GM12873 (cell line): ENCODE measurements around the gene ZNF511.

Experiments used
- CTCF ChIP-seq: IDR thresholded peaks from 2 replicates; pipeline ENCODE4 v1.5.1; 2012; ENCODE audit warnings: low read depth, mild to moderate bottlenecking, moderate library complexity, low read length, control low read depth; ENCODE audit not compliant: insufficient read depth; ENCODE audit errors: missing control alignments

ZNF511 gene

GRCh38 chr10:133281084-133281483, 27.6 kb upstream of the ZNF511 start:
- no peak for TF ChIP-seq CTCF

- no peak for TF ChIP-seq CTCF
Observed at GRCh38 chr10:133281628-133282372, 26.9 kb upstream of the ZNF511 start.

GRCh38 chr10:133282846-133283390, 25.8 kb upstream of the ZNF511 start:
- no peak for TF ChIP-seq CTCF

- no peak for TF ChIP-seq CTCF
Observed at GRCh38 chr10:133283931-133284330, 24.8 kb upstream of the ZNF511 start.

- TF ChIP-seq CTCF: no peak
Observed at GRCh38 chr10:133285217-133285616, 23.5 kb upstream of the ZNF511 start.

GRCh38 chr10:133286366-133286765, 22.3 kb upstream of the ZNF511 start:
- no peak for TF ChIP-seq CTCF

GRCh38 chr10:133287832-133288500, 20.7 kb upstream of the ZNF511 start:
- no peak for TF ChIP-seq CTCF
